OCI-LY1 (cell line): ENCODE measurements around the gene SLC12A4.

Experiments
- H2AFZ ChIP-seq: fragments of 200-600 bp; sonication (generic), shearing (Covaris generic); 2 replicates; pipeline ENCODE4 v1.6.0; 2014; ENCODE audit warnings: antibody characterized with exemption, mild to moderate bottlenecking, low read length
- H3F3A ChIP-seq: fragments of 200-600 bp; sonication (generic), shearing (Covaris generic); 2 replicates; pipeline ENCODE4 v1.6.0; 2014; ENCODE audit warnings: mild to moderate bottlenecking, antibody characterized with exemption, low read length, moderate library complexity; ENCODE audit not compliant: insufficient read depth
- H3K27ac ChIP-seq: fragments of 200-600 bp; sonication (generic); 2 replicates; pipeline ENCODE4 v1.5.1; 2014; ENCODE audit warnings: low read length, mixed run types, mild to moderate bottlenecking, low read depth; ENCODE audit not compliant: poor library complexity, severe bottlenecking
- H3K27me3 ChIP-seq: fragments of 200-600 bp; sonication (generic); 2 replicates; pipeline ENCODE4 v1.6.0; 2014; ENCODE audit warnings: antibody characterized with exemption, mild to moderate bottlenecking, low read length, moderate library complexity; ENCODE audit not compliant: insufficient read depth
- H3K36me3 ChIP-seq: fragments of 200-600 bp; sonication (generic); 2 replicates; pipeline ENCODE4 v1.6.1; 2014; ENCODE audit warnings: mild to moderate bottlenecking, antibody characterized with exemption, low read length, moderate library complexity, mixed read lengths; ENCODE audit not compliant: insufficient read depth
- H3K4me1 ChIP-seq: fragments of 200-600 bp; sonication (generic); 2 replicates; pipeline ENCODE4 v1.5.1; 2014; ENCODE audit warnings: mild to moderate bottlenecking, low read length, moderate library complexity; ENCODE audit not compliant: insufficient read depth, severe bottlenecking
- H3K4me2 ChIP-seq: fragments of 200-600 bp; sonication (generic), shearing (Covaris generic); 2 replicates; pipeline ENCODE4 v1.6.1; 2014; ENCODE audit warnings: low read length
- H3K4me3 ChIP-seq: fragments of 200-600 bp; sonication (generic); 2 replicates; pipeline ENCODE4 v1.5.1; 2014; ENCODE audit warnings: low read length, low read depth, mild to moderate bottlenecking, mixed read lengths; ENCODE audit not compliant: poor library complexity, severe bottlenecking
- H3K79me2 ChIP-seq: fragments of 200-600 bp; shearing (Covaris generic); 2 replicates; pipeline ENCODE4 v1.6.1; 2016; ENCODE audit warnings: mixed run types, low read length, mixed read lengths; ENCODE audit not compliant: insufficient read depth
- H3K9ac ChIP-seq: fragments of 200-600 bp; sonication (generic), shearing (Covaris generic); 2 replicates; pipeline ENCODE4 v1.6.1; 2014; ENCODE audit warnings: mild to moderate bottlenecking, low read length, mixed read lengths
- H3K9me2 ChIP-seq: fragments of 200-600 bp; sonication (generic), shearing (Covaris generic); 2 replicates; pipeline ENCODE4 v1.6.1; 2014; ENCODE audit warnings: low read depth, mild to moderate bottlenecking, low read length, mixed read lengths
- H3K9me3 ChIP-seq: fragments of 200-600 bp; shearing (Covaris generic); 2 replicates; pipeline ENCODE4 v1.6.1; 2014; ENCODE audit warnings: low read length, mixed read lengths
- H4K20me1 ChIP-seq: fragments of 200-600 bp; sonication (generic), shearing (Covaris generic); 2 replicates; pipeline ENCODE4 v1.6.0; 2016; ENCODE audit warnings: mild to moderate bottlenecking, low read length; ENCODE audit not compliant: insufficient read depth
- CTCF ChIP-seq: fragments of 200-600 bp; sonication (generic), shearing (Covaris generic); IDR thresholded peaks from 2 replicates; pipeline ENCODE4 v1.5.1; 2017; ENCODE audit warnings: mild to moderate bottlenecking, antibody characterized with exemption, low read length, moderate library complexity, mixed read lengths
- EZH2 ChIP-seq: fragments of 200-600 bp; sonication (generic), shearing (Covaris generic); IDR thresholded peaks from 2 replicates; pipeline ENCODE4 v1.8.0; 2017; ENCODE audit warnings: borderline replicate concordance, mixed run types, mild to moderate bottlenecking, antibody characterized with exemption, low read length, moderate library complexity, mixed read lengths

The SLC12A4 gene

GRCh38 chr16:67943256-67943618, 25.2 kb downstream of the SLC12A4 start:
- Histone ChIP-seq H3K27ac (peak overlapping the region; percentile 40), H3K79me2 (no peaks in the 10 kb centered on the region), H4K20me1 (no peaks in the 10 kb centered on the region), H3F3A (no peaks in the 10 kb centered on the region), H3K4me1 (peaks cover 39% of the 10 kb centered on the region), H2AFZ (no peak overlapping the region), H3K9me3 (no peaks in the 10 kb centered on the region), H3K4me3 (no peak overlapping the region), H3K9me2 (no peaks in the 10 kb centered on the region), H3K9ac (no peak overlapping the region), H3K4me2 (no peak overlapping the region; the same call in 1 of the 2 replicates), H3K36me3 (peaks cover 14% of the 10 kb centered on the region; the same call in 1 of the 2 replicates), H3K27me3 (no peaks in the 10 kb centered on the region)
- no peak for TF ChIP-seq EZH2
- no peak for TF ChIP-seq CTCF

DNA sequence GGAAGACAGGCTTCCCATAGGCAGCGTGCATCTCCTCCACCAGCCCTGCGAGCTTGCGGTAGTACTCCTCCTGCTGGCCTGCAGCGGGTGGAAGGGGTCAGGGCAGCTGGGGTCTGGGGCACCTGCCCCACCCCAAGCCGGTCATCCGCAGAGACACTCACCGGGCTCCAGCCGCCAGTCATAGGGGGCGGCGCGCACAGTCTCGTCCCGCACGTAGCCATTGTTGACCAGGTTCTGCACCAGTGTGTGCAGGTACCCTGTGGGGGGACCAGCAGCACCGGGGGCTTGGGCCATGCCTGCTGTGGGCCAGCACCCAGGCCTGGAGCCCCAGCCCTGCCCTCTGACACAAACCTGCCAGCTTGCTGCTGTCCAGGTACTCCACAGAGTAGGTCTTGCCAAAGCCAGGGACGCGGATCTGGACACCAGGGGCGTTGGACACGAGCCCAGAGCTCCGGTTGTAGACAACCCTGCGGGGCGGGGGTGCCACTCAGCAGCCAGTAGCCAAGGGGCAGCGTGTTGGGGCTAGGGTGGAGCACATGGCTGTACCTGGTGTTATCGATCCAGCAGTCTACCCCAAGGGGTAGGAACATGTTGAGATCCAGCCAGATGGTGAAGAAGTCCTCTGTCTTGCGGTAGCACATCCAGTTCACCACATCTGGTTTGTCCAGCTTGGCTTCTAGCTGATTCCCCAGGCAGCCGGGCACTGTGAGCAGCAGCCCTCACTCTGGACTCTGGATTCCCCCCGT, 25.8 kb downstream of the SLC12A4 start:
- peaks cover 14% of the 10 kb centered on the region; the same call in 1 of the 2 replicates for H3K36me3 ChIP-seq
- TF ChIP-seq EZH2 (no peak), CTCF (no peak)
- H3K9me3 ChIP-seq, result no peaks in the 10 kb centered on the region
- no peaks in the 10 kb centered on the region for H3K27me3 ChIP-seq
- H2AFZ ChIP-seq, result no peak overlapping the region
- no peak overlapping the region for H3K27ac ChIP-seq
- H3K4me2 ChIP-seq, result no peak overlapping the region
- H3K79me2 ChIP-seq, result no peaks in the 10 kb centered on the region
- peaks cover 39% of the 10 kb centered on the region for H3K4me1 ChIP-seq
- H3K4me3 ChIP-seq, result no peak overlapping the region
- H3K9me2 ChIP-seq, result no peaks in the 10 kb centered on the region
- H4K20me1 ChIP-seq, result no peaks in the 10 kb centered on the region
- no peaks in the 10 kb centered on the region for H3F3A ChIP-seq
- H3K9ac ChIP-seq, result no peak overlapping the region

DNA sequence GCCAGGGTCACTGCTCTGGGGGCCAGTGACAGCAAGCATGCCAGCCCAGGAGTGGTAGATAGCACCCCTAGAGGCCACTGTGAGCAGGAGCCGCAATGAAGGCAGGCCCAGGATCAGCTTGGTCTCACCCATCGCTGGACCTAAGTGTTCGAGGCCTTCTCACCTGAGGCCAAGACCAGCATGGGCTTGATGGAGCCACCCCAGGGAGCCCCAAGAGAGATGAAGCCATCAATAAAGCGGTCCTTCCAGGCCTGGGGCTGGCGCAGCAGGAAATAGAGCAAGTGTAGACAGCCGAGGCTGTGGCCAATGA, 26.3 kb downstream of the SLC12A4 start:
- Histone ChIP-seq H3K27ac (no peak overlapping the region), H3K4me2 (no peak overlapping the region), H3K27me3 (no peaks in the 10 kb centered on the region)

More for the DNA sequence above, 26.3 kb downstream of the SLC12A4 start:
- Histone ChIP-seq H3F3A (no peaks in the 10 kb centered on the region), H3K9me2 (no peaks in the 10 kb centered on the region), H3K4me3 (no peak overlapping the region), H3K79me2 (no peaks in the 10 kb centered on the region), H4K20me1 (no peaks in the 10 kb centered on the region), H3K9me3 (no peaks in the 10 kb centered on the region), H3K9ac (no peak overlapping the region; the same call in 1 of the 2 replicates), H2AFZ (no peak overlapping the region), H3K36me3 (peaks cover 14% of the 10 kb centered on the region; the same call in 1 of the 2 replicates), H3K4me1 (peaks cover 43% of the 10 kb centered on the region)
- TF ChIP-seq EZH2 (no peak), CTCF (peak; percentile 85)
